Right lobe of liver (tissue), 6 donors: Measurements from ENCODE around the gene ABCF1. TPM values are rescaled to one million over a fixed set of nuclear protein-coding genes. Genes with fewer than 3 reads are reported as not detected.

Source experiments
- ATAC-seq, 4 donors: fragments of 200-7000 bp; cut with Tn5 transposase; one replicate each; pipeline ENCODE4 v1.9.1; 2020; ENCODE audit warnings: mild to moderate bottlenecking in 4 of 4, moderate library complexity in 4 of 4
- DNase-seq, 3 donors: peaks; one replicate each; pipeline ENCODE4 v3.0.0-alpha.2; 2020
- H3K27ac ChIP-seq, 3 donors: fragments of 200-600 bp; one replicate each; pipeline ENCODE4 v1.8.0; 2022
- H3K27me3 ChIP-seq, 2 donors: fragments of 200-600 bp; one replicate each; pipeline ENCODE4 v1.8.0; 2022
- H3K36me3 ChIP-seq, 4 donors: fragments of 200-600 bp; sonication (generic) in 1 of 4; one replicate each; pipeline versions ENCODE4 v1.5.1 to v1.8.0; 2017 to 2022; ENCODE audit warnings: control low read depth in 1 of 4
- H3K4me1 ChIP-seq, 4 donors: fragments of 200-600 bp; sonication (generic) in 1 of 4; one replicate each; pipeline versions ENCODE4 v1.5.1 to v1.8.0; 2017 to 2022; ENCODE audit warnings: control low read depth in 1 of 4
- H3K4me3 ChIP-seq, 3 donors: fragments of 200-600 bp; one replicate each; pipeline ENCODE4 v1.8.0; 2022
- H3K9me3 ChIP-seq, 4 donors: fragments of 200-600 bp; sonication (generic) in 1 of 4; one replicate each; pipeline versions ENCODE4 v1.5.1 to v1.8.0; 2017 to 2022; ENCODE audit warnings: control low read depth in 1 of 4
- POLR2A ChIP-seq: fragments of 450-650 bp; IDR thresholded peaks from one replicate; pipeline ENCODE4 v1.6.1; 2017; ENCODE audit warnings: antibody characterized with exemption, mild to moderate bottlenecking
- WGBS: methylation state at CpG from one replicate; pipeline ENCODE4 v1.1.6; 2018; ENCODE audit warnings: low coverage, low lambda C conversion rate; ENCODE audit not compliant: insufficient coverage; ENCODE audit errors: missing lambda C conversion rate; 5-methylcytosine and 5-hydroxymethylcytosine counted together
- intact Hi-C, 2 donors: fragments of 100-400 bp; cut with DNase I; formaldehyde crosslinking; loops; one replicate each; pipeline versions ENCODE4 v1.11.2 to v1.14.1; 2022
- total RNA-seq, 6 experiments: library from RNA; depleted of rRNA in 2 of 6; stranded (reverse); fragments of >200 nt in 2 of 6; fragmentation: NEBNext Ultra II Directional in 3 of 6; extraction: Animal tissue kit (Norgen Biotek cat#: 25700) in 3 of 6; gene quantifications; one replicate each; pipeline versions ENCODE4 v1.1.0 to v1.2.4, GENCODE V29; 2016 to 2023
- TF ChIP-seq, protein P1 (sequence below), 4 donors: fragments of 200-600 bp in 3 of 4; fragments of 450-650 bp in 1 of 4; IDR thresholded peaks; one replicate each; pipeline versions ENCODE4 v1.5.1 to v1.8.0; 2016 to 2022; ENCODE audit warnings: antibody characterized with exemption in 4 of 4, mild to moderate bottlenecking in 2 of 4
- donor health status: DM: no; HTN: yes; CAD: no.
- donor health status: DM: no; HTN: no; CAD: no.
- donor health status: DM: no; HTN: no; CAD: no.
- donor health status: DM: no; HTN: yes; CAD: no.
- donor health status: DM: no; HTN: yes; CAD: no.

The ABCF1 gene
- total RNA-seq, 6 experiments from 2014 or later, result 23.3 to 35.2 (median 26.8) TPM

DNA sequence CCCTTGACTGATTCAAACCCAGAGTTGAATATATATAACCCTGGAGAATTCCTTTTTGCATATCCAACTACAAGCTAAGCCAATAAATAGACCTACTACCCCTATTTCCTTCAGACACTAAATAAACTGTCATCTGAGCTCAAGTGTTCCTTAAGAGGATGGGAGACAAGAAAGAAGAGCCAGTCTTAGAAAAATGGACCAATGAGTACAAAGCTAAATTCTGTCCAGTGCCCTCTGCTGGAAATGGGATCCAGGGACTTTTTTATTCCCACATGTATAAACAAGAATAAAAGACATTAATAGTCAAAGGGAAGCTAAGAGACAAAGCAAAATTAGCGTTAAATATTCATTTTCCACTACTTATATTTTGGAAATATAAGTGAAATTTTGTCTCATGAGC, 41.0 kb downstream of the ABCF1 start:
- ATAC-seq (no peak), DNase-seq (no peak)
- H3K27me3 ChIP-seq, result no peaks in the 10 kb centered on the region
- intact Hi-C loops, result no loop called here
- H3K27ac ChIP-seq, result no peak overlapping the region
- no peak overlapping the region for H3K4me3 ChIP-seq
- WGBS, result 53% methylated on average over 1 of the region's 1 CpG
- H3K9me3 ChIP-seq, result no peaks in the 10 kb centered on the region
- H3K4me1 ChIP-seq, result peaks cover 0 to 9% (median 5%) of the 10 kb centered on the region in 4 donors
- peaks cover 0 to 36% (median 19%) of the 10 kb centered on the region in 4 donors for H3K36me3 ChIP-seq
- TF ChIP-seq POLR2A, result no peak
- TF ChIP-seq, protein P1, sequence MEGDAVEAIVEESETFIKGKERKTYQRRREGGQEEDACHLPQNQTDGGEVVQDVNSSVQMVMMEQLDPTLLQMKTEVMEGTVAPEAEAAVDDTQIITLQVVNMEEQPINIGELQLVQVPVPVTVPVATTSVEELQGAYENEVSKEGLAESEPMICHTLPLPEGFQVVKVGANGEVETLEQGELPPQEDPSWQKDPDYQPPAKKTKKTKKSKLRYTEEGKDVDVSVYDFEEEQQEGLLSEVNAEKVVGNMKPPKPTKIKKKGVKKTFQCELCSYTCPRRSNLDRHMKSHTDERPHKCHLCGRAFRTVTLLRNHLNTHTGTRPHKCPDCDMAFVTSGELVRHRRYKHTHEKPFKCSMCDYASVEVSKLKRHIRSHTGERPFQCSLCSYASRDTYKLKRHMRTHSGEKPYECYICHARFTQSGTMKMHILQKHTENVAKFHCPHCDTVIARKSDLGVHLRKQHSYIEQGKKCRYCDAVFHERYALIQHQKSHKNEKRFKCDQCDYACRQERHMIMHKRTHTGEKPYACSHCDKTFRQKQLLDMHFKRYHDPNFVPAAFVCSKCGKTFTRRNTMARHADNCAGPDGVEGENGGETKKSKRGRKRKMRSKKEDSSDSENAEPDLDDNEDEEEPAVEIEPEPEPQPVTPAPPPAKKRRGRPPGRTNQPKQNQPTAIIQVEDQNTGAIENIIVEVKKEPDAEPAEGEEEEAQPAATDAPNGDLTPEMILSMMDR (IDR thresholded peaks at IDR 0.05), result peak in 3 of 4 donors; percentile 26 to 43 (median 35)

DNA sequence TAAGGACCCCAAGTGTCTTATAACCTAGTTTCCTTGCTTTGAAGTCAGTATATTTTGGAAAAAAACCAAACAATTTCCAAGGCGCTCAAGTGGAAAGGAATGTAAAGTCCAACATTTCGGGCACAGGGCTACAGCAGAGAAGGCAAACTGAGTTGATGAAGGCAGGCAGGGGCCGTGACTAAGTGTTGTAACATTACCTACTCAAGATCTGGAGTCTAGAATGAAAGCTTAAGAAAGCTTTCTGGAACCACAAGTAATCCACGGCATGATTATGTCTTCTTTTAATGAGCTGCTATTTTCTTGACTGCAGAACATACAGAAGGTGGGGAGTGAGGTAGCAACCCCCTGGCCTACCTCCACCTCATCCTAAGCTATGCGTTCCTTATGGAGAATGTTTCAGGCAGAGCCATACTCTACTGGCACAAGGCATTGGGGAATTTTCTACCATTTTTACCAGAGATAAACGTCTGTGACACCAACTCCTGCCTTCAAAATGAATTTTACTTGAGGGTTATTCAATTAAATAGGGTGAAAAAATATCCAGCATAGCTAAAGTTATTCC, 41.5 kb downstream of the ABCF1 start:
- no peak for ATAC-seq
- intact Hi-C loops, result no loop called here
- no peak for DNase-seq
- no peak for TF ChIP-seq POLR2A
- TF ChIP-seq, protein P1 (IDR thresholded peaks at IDR 0.05), result no peak
- H3K27me3 ChIP-seq, result no peaks in the 10 kb centered on the region
- H3K9me3 ChIP-seq, result no peaks in the 10 kb centered on the region
- peaks cover 0 to 31% (median 16%) of the 10 kb centered on the region in 4 donors for H3K36me3 ChIP-seq
- H3K4me1 ChIP-seq, result peaks cover 0 to 9% (median 5%) of the 10 kb centered on the region in 4 donors
- no peak overlapping the region for H3K27ac ChIP-seq
- WGBS, result 27% methylated on average over 6 of the region's 6 CpGs
- H3K4me3 ChIP-seq, result no peak overlapping the region

- no peak overlapping the region for H3K4me3 ChIP-seq
- no peaks in the 10 kb centered on the region for H3K27me3 ChIP-seq
- no peak for DNase-seq
- TF ChIP-seq, protein P1 (IDR thresholded peaks at IDR 0.05), result no peak
- no peak for TF ChIP-seq POLR2A
- H3K4me1 ChIP-seq, result peaks cover 0 to 10% (median 6%) of the 10 kb centered on the region in 4 donors
- H3K36me3 ChIP-seq, result peaks cover 0 to 24% (median 13%) of the 10 kb centered on the region in 4 donors
- ATAC-seq, result no peak
- intact Hi-C loops, result no loop called here
- peak overlapping the region in 2 of 3 donors; percentile 88 to 96 for H3K27ac ChIP-seq
- no peaks in the 10 kb centered on the region for H3K9me3 ChIP-seq
Measured at GRCh38 chr6:30613251-30614043, 42.2 kb downstream of the ABCF1 start.

- ATAC-seq, result no peak
Measured at GRCh38 chr6:30614044-30614842, 43.0 kb downstream of the ABCF1 start.

More at GRCh38 chr6:30614044-30614842, 43.0 kb downstream of the ABCF1 start:
- H3K36me3 ChIP-seq, result peaks cover 0 to 16% (median 9%) of the 10 kb centered on the region in 4 donors
- TF ChIP-seq, protein P1 (IDR thresholded peaks at IDR 0.05), result no peak
- TF ChIP-seq POLR2A, result no peak
- peak overlapping the region; percentile 88 to 96 (median 92) for H3K27ac ChIP-seq
- intact Hi-C loops, result no loop called here
- peaks cover 0 to 14% (median 6%) of the 10 kb centered on the region in 4 donors for H3K4me1 ChIP-seq
- no peak for DNase-seq
- H3K27me3 ChIP-seq, result no peaks in the 10 kb centered on the region
- peak overlapping the region; percentile 20 to 89 (median 88) for H3K4me3 ChIP-seq
- no peaks in the 10 kb centered on the region for H3K9me3 ChIP-seq
- WGBS, result 27% methylated on average over 8 of the region's 8 CpGs
